Ishikawa (cell line): Measurements from ENCODE around the gene RNF138.

Experiments used
- CEBPB ChIP-seq: IDR thresholded peaks from 2 replicates; pipeline ENCODE4 v1.6.1; 2012
- CREB1 ChIP-seq: IDR thresholded peaks from 2 replicates; pipeline ENCODE4 v1.6.1; 2012; ENCODE audit warnings: low read depth
- EGR1 ChIP-seq: IDR thresholded peaks from 2 replicates; pipeline ENCODE4 v1.6.1; 2012
- EP300 ChIP-seq: IDR thresholded peaks from 2 replicates; pipeline ENCODE4 v1.6.1; 2012; ENCODE audit warnings: borderline replicate concordance
- FOXM1 ChIP-seq: IDR thresholded peaks from 2 replicates; pipeline ENCODE4 v1.6.1; 2012; ENCODE audit warnings: low read depth, borderline replicate concordance
- MAX ChIP-seq: IDR thresholded peaks from 2 replicates; pipeline ENCODE4 v1.6.1; 2012
- NFIC ChIP-seq: IDR thresholded peaks from 2 replicates; pipeline ENCODE4 v1.6.1; 2012
- RAD21 ChIP-seq: IDR thresholded peaks from 2 replicates; pipeline ENCODE4 v1.6.1; 2012; ENCODE audit warnings: low read depth
- REST ChIP-seq: IDR thresholded peaks from 2 replicates; pipeline ENCODE4 v1.6.1; 2012; ENCODE audit warnings: low read depth, mild to moderate bottlenecking
- TAF1 ChIP-seq: IDR thresholded peaks from 2 replicates; pipeline ENCODE4 v1.6.1; 2012; ENCODE audit warnings: low read depth, mild to moderate bottlenecking
- TCF12 ChIP-seq: IDR thresholded peaks from 2 replicates; pipeline ENCODE4 v1.6.1; 2012; ENCODE audit warnings: low read depth
- TEAD4 ChIP-seq: IDR thresholded peaks from 2 replicates; pipeline ENCODE4 v1.6.1; 2012
- YY1 ChIP-seq: IDR thresholded peaks from 2 replicates; pipeline ENCODE4 v1.6.1; 2012; ENCODE audit warnings: low read depth
- ZBTB7A ChIP-seq: IDR thresholded peaks from 2 replicates; pipeline ENCODE4 v1.6.1; 2012; ENCODE audit warnings: low read depth
- TF ChIP-seq, protein P1 (sequence below): IDR thresholded peaks from 2 replicates; pipeline ENCODE4 v1.6.1; 2012

RNF138 gene

DNA sequence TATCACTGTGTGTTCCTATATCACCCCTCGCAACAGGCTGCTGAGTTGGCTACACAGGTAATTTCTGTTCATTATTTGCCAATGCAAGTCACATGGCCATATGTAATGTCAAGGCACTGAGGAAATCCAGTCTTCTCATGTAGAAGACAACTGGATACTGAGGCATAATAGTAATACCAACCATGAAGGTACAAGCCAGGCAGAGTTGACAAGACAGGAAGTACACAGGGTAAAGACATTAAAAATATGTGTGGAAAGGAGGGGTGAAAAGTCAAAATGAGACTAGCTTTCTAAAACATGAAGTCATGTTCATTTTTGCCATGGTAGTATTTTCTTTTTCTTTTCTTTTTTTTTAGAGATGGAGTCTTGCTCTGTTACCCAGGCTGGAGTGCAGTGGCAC is 17.5 kb upstream of the RNF138 start:
- no peak for TF ChIP-seq TAF1
- no peak for TF ChIP-seq TCF12
- TF ChIP-seq, protein P1, sequence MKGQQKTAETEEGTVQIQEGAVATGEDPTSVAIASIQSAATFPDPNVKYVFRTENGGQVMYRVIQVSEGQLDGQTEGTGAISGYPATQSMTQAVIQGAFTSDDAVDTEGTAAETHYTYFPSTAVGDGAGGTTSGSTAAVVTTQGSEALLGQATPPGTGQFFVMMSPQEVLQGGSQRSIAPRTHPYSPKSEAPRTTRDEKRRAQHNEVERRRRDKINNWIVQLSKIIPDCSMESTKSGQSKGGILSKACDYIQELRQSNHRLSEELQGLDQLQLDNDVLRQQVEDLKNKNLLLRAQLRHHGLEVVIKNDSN = no peak
- no peak for TF ChIP-seq EP300
- no peak for TF ChIP-seq TEAD4
- no peak for TF ChIP-seq NFIC
- no peak for TF ChIP-seq MAX
- no peak for TF ChIP-seq FOXM1
- TF ChIP-seq EGR1 = no peak
- no peak for TF ChIP-seq ZBTB7A
- TF ChIP-seq CEBPB = no peak
- no peak for TF ChIP-seq RAD21
- no peak for TF ChIP-seq REST
- TF ChIP-seq CREB1 = no peak
- no peak for TF ChIP-seq YY1

GRCh38 chr18:32078845-32079244 is 12.8 kb upstream of the RNF138 start:
- TF ChIP-seq MAX (no peak), TCF12 (no peak), CEBPB (no peak), EGR1 (no peak), EP300 (no peak), REST (no peak), TAF1 (no peak), TEAD4 (no peak), NFIC (no peak), YY1 (no peak), ZBTB7A (no peak), FOXM1 (no peak), RAD21 (no peak), CREB1 (no peak)
- TF ChIP-seq, protein P1 = no peak

DNA sequence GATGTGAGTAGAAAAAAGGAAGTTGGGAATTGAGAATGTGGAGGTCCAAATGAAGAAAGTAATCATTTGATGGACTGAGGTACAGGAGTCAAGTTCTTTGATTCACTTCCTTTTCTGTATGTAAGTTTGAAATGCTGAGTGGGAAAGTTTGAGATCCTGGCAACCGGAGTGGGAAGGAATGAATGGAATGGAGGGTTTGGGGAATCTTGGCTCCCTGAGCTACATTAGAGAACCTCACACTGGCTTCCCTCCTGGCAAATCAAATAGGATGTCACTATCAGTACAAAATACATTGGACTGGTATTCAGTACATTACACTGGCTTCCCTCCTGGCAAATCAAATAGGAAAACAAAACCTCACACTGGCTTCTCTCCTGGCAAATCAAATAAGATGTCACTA is 9.8 kb upstream of the RNF138 start:
- TF ChIP-seq EGR1 (no peak), CEBPB (no peak), RAD21 (no peak), TEAD4 (no peak), TAF1 (no peak), EP300 (no peak), TCF12 (no peak), MAX (no peak), FOXM1 (no peak), REST (no peak), CREB1 (no peak), NFIC (no peak), YY1 (no peak), ZBTB7A (no peak)
- TF ChIP-seq, protein P1 = no peak

DNA sequence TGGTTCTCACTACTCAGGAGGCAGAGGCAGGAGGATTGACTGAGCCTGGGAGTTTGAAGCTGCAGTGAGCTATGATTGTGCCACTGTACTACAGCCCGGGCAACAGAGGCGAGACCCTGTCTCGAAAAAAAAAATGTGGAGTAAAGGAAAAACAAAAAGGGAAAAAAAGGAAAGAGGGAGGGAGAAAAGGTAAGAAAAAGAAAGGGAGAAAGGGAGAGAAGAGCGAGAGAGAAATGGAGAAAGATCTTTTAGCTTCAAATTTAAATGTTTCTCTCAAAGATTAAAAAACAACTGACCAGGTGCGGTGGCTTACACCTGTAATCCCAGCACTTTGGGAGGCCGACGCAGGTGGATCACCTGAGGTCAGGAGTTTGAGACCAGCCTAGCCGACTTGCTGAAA is 7.9 kb upstream of the RNF138 start:
- TF ChIP-seq EP300 = no peak
- TF ChIP-seq TEAD4 = no peak
- TF ChIP-seq TCF12 = no peak
- TF ChIP-seq REST = no peak
- no peak for TF ChIP-seq CEBPB
- no peak for TF ChIP-seq NFIC
- TF ChIP-seq YY1 = no peak
- no peak for TF ChIP-seq CREB1
